HL-60/S4 (cell line): ENCODE data around the gene L1TD1.
"Not testable (repeated sequence)": the region's sequence is repeated elsewhere in the genome, so short reads cannot be mapped to it uniquely, and the experiment has no call there.

ENCODE experiments used
- in situ Hi-C: fragments of 300-500 bp; cut with MboI; formaldehyde crosslinking; loops from 2 replicates; pipeline ENCODE4 v1.14.3; 2022; ENCODE audit warnings: low sequenced_read_pairs

The L1TD1 gene

DNA sequence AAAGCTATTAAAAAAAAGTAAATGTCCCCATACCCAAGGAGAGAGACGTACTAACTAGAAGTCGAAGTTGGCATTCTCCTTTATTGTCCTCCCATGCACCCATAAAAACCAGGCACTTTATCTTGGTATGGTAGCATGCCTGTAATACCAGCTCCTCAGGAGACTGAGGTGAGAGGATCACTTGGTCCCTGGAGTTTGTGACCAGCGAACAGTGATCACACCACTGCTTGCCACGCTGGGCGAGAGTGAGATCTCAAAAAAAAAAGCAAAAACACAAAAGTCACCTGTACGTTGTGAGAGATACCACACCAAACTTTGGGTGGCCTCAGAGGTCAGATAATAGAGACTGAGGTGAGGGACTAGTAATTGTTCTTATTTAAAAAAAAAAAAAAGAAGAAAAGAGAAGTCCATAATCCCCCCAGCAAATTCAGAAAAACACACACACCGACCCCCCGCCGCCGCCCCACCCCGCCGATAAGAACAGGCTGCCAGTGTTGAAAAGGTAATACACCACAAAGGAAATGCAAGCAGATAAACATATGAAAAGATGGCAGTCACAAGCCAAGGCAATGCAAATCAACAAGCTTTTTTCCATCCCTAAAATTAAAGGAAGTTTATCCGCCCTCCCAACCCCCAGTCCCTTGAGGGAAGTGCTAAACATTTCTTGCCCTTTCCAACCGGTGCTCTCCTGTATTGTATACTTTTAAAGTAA, 3.6 kb downstream of the L1TD1 start:
- in situ Hi-C loops = loop anchor here (25.0 kb wide), 1 partner anchor 539 kb away; no protein-coding TSS in a partner anchor

- in situ Hi-C loops = loop anchor here (25.0 kb wide), 1 partner anchor 539 kb away; no protein-coding TSS in a partner anchor
Measured at GRCh38 chr1:62198781-62199125, 4.1 kb downstream of the L1TD1 start.

DNA sequence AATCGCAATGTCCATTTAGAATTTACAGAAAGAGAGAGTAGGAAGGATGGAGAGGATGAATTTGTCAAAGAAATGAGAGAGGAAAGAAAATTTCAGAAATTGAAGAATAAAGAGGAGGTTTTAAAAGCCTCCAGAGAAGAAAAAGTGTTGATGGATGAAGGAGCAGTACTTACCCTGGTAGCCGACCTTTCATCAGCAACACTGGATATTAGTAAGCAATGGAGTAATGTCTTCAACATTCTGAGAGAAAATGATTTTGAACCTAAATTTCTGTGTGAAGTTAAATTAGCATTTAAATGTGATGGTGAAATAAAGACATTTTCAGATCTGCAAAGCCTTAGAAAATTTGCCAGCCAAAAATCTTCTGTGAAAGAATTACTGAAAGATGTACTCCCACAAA, 12.5 kb downstream of the L1TD1 start:
- in situ Hi-C loops = no loop called here

- in situ Hi-C loops = no loop called here
Measured at GRCh38 chr1:62208087-62208486, 13.4 kb downstream of the L1TD1 start.

GRCh38 chr1:62208970-62209369, 14.3 kb downstream of the L1TD1 start:
- in situ Hi-C loops = no loop called here

DNA sequence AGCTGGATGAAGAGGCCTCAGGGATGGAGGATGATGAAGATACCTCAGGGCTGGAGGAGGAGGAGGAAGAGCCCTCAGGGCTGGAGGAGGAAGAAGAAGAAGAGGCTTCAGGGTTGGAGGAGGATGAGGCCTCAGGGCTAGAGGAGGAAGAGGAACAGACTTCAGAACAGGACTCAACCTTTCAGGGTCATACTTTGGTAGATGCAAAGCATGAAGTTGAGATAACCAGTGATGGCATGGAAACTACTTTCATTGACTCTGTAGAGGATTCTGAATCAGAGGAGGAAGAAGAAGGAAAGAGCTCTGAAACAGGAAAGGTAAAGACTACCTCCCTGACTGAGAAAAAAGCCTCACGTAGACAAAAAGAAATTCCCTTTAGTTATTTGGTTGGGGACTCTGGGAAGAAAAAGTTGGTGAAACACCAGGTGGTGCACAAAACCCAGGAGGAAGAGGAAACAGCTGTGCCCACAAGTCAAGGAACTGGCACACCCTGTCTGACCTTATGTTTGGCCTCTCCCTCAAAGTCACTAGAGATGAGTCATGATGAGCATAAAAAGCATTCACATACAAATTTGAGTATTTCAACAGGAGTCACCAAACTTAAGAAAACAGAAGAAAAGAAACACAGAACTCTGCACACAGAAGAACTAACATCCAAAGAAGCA, 15.4 kb downstream of the L1TD1 start:
- in situ Hi-C loops = no loop called here

GRCh38 chr1:62210960-62211359, 16.3 kb downstream of the L1TD1 start:
- in situ Hi-C loops = no loop called here

DNA sequence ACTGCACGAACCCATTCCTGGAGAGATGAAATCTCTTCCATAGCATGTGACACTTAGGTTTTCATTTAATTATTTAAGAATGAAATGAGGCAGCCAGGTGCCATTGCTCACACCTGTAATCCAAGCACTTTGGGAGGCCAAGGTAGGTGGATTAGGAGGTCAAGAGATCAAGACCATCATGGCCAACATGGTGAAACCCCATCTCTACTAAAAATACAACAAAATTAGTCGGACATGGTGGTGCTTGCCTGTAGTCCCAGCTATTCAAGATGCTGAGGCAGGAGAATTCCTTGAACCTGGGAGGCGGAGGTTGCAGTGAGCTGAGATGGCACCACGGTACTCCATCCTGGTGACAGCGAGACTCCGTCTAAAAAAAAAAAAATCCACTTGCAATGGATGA, 17.8 kb downstream of the L1TD1 start:
- in situ Hi-C loops = no loop called here

GRCh38 chr1:62213075-62213914, 18.6 kb downstream of the L1TD1 start:
- in situ Hi-C loops = no loop called here

GRCh38 chr1:62218604-62219003, 24.0 kb downstream of the L1TD1 start:
- in situ Hi-C loops = no loop called here

DNA sequence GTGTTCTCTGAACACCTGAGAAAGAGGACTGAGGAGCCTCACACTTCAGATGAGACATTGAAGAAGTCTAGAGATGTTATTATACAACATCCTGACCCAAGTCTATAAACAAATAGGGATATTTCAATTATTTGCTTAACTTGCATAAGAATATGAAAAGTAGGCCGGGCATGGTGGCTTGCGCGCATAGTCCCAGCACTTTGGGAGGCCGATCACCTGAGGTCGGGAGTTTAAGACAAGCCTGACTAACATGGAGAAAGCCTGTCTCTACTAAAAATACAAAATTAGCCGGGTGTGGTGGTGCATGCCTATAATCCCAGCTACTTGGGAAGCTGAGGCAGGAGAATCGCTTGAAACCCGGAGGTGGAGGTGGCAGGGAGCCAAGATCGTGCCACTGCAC, 25.8 kb downstream of the L1TD1 start:
- in situ Hi-C loops = not testable (repeated sequence)

- in situ Hi-C loops = no loop called here
Measured at GRCh38 chr1:62221171-62221570, 26.5 kb downstream of the L1TD1 start.

DNA sequence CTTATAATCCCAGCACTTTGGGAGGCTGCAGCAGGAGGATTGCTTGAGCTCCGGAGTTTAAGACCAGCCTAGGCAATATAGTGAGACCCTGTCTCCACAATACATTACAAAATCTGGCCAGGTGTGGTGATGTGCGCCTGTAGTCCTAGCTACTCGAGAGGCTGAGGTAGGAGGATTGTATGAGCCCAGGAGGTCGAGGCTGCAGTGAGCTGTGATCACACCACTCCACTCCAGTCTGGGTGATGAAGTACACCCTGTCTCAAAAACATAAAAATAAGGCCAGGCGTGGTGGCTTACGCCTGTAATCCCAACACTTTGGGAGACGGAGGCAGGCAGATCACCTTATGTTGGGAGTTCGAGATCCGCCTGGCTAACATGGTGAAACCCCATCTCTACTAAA, 27.7 kb downstream of the L1TD1 start:
- in situ Hi-C loops = no loop called here

DNA sequence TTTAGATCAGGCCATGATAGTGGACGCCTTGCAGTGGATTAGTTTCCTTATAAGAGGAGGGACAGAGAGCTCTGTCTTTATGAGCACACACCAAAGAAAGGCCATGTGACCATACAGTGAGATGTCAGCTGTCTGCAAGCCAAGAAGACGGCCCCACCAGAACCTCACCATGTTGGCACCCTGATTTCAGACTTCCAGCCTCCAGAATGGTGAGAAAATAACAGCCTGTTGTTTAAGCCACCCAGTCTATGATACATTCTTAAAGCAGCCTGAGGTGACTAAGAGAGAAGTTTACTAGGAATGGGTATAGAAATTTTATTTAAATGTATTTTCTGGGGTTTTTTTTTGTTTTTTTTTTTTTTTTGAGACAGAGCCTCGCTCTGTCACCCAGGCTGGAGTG, 29.5 kb downstream of the L1TD1 start:
- in situ Hi-C loops = no loop called here

DNA sequence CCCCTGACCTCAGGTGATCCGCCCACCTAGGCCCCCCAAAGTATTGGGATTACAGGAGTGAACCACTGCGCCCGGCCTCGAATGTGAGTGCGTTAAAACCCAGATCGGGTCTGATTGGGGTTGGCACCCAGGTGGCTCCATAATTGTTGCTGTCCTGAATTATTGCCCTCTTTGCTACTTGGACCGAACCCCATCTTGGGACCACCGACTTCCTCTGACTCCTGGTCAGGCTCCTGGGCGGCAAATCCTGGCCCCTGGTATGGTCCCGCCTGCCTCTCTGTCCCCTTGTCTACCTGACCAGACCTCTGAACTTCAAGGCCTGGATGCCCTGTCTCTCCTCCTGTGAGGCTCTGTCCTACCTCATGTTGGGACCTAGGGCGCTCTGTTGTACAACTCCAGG, 32.8 kb downstream of the L1TD1 start:
- in situ Hi-C loops = no loop called here

DNA sequence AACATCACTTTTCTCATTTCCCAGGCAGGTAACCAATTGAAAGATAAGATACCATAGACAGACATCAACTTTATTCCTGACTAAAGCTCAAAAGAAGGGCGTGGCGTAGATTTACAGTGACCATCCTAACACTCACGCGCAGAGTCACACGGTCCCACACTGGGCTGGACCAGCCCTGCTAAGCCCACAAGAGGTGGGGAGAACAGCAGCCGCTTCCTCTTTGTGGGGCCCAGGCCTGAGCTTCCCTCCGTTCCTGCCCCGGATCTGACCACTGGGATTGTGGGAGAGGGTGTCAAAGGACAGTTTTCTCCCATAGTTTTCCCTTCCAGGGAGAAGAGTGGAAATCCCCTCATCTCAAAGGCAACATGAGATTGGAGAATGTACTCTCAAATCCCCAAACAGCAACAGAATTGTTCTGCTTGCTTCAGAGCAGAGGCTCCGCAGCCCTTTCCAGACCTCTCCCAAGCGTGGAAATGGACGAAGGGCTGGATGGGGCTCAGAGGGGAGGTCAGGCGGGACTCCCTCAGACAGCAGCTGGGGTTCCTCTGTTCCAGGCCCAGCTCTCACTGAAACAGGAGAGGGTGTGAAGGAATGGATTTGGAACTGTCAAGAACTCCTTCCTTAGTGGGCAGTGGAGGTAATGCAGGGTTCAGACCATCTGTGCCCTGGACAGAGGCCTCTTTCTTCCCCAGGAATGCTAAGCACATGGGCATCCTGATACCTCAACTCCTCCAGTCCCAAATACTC, 33.7 kb downstream of the L1TD1 start:
- in situ Hi-C loops = no loop called here

DNA sequence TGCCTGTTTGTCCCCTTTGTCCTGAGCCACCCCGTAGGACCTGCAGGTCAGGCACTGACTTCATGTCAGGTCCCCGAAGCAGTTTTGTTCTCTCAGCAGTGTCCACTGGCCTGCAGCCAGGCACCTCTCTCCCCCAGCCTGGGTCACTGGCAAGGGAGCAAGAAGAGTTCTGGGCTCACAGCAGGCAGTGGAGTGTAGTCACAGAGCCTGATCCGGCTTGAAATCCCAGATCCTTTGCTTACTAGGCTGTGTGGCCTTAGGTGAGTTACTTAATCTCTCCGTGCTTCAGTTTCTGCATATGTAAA, 34.2 kb downstream of the L1TD1 start:
- in situ Hi-C loops = no loop called here

GRCh38 chr1:62229468-62229867, 34.8 kb downstream of the L1TD1 start:
- in situ Hi-C loops = no loop called here

GRCh38 chr1:62229932-62230331, 35.3 kb downstream of the L1TD1 start:
- in situ Hi-C loops = no loop called here

GRCh38 chr1:62230718-62231117, 36.1 kb downstream of the L1TD1 start:
- in situ Hi-C loops = no loop called here

DNA sequence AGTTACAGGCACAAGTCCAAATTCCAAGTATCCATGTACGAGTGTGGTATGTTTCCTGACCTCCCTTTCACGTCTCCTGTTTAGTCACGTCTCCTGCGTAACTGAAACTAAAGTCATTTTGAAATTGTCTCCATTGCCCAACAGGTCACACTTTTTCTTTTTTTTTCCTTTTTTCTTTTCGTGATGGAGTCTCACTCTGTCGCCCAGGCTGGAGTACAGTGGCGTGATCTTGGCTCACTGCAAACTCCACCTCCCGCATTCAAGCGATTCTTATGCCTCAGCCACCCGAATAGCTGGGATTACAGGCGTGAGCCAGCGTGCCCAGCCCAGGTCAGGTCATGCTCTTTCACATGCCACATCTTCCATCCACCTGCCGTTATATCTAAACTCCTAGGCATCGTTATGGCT, 38.2 kb downstream of the L1TD1 start:
- in situ Hi-C loops = no loop called here
